SH-SY5Y (cell line): Measurements from ENCODE around the gene KLHL11.

ENCODE experiments used
- GATA2 ChIP-seq: IDR thresholded peaks from 2 replicates; pipeline ENCODE4 v1.6.1; 2011; ENCODE audit warnings: mild to moderate bottlenecking, low read depth, low read length
- GATA3 ChIP-seq: IDR thresholded peaks from 2 replicates; pipeline ENCODE4 v1.6.1; 2011; ENCODE audit warnings: low read depth, mild to moderate bottlenecking, low read length, moderate library complexity

The KLHL11 gene

DNA sequence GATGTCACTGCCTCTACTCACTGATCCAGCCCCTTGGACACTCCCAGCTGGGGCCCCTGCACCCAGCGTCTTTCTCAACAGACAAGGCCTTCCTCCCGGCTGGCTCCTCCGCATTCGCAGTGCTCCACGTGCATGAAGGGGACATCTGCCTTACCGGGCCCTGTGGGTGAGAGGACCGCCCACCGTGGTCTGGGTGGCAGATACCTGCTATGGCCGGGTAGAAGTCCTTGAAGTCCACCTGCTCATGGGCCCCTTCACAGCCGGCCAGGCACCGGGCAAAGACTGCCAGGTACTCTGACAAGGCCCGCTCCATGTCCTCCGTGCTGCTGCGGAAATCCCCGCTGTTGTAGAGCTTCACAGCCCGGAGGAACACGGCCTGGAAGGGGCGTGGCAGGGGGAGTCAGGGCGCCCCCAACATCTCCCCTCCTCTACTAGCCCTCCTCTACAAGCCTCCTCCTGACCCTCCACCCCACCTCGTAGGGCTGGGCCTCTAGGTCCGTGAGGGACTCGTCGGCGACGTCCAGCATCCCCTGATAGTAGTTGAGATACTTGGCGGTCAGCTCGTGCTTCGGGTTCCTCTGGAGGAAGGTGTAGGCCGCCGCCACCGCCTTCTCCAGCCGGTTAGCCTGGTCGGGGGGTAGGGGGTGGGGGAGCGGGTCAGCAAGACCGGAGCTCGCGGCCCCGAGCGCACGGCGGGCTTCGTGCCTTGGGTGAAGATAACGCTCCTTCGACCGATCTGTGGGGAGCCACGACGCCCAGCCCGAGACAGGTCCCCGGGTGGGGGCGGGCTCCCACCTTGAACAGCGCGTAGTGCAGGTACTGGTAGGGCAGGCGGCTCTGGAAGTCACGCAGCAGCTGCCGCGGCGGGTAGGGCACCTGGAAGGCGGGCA is 54.3 kb downstream of the KLHL11 start:
- TF ChIP-seq GATA3, result no peak
- no peak for TF ChIP-seq GATA2

DNA sequence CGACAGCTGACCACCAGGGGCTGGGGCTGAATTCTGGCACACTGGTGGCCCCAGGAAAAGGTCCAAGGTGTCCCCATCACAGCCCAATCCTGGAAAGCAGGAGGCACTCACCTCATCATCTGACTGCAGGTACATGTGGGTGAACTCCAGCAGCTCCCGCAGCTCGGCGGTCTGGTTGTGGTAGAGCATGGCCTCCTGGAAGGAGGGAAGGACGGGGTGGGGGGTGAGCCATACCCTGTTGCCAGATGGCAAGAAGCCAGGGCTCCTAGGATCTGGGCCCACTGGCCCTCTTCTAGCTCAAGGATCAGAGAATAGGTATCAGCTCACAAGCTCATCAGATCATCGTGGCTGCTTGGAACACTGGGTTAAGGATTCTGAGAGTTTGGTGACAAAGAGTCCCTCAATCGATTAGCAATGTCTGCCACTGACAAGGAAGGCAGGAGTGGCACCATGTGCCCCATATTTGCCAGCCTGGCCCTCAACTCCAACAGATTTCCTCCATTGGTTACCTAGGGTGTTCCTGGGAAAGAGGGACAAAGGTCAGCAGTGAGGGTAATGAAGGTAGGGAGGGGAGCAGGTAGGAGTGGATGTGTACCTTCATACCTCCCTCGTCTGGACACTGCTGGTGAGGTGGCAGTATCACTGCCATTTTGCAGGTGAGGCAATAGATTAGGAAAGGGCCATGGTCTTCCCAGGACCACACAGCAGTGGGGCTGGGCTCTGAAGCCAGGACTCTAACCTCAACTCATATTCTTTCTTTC is 58.4 kb downstream of the KLHL11 start:
- TF ChIP-seq GATA3 (no peak), GATA2 (no peak)
